CD4-positive, alpha-beta T cell treated with Interleukin-17A for 4 hours (primary cell): ENCODE results near the gene SAMD4A.

Experiments used
- DNase-seq: peaks from one replicate; pipeline ENCODE4 v3.0.0-alpha.2; 2020; ENCODE audit warnings: mixed read lengths

Gene SAMD4A

DNA sequence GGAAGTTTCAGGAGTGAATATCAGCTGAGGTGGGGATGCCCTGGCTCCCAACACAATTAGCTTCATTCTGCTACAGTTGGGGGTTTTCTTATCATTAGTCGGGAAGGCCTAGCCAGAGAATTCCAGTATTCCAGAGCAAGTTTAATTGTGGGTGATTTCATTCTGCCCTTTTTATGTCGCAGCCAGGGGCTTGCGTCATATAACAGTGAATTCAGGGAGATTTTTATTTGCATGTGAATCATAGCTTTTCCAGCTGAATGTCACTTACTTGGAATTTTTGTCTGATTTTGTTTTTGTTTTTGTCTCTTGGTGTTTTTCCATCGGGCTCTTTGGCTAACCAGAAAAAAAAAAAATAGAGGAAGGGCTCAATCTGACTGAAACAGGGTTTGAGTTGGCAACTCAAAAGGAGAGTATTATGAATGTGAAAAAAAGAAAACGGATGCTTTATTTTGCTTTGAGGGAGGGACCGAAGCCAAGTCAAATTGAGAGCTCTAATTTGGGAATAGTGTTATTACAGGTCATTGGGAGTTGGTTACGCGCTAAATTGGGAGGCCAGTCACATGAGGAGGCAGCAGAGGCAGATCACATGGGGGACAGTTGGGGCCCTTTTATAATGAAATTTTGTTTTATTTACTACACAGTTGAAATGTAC is 119.4 kb downstream of the SAMD4A start:
- DNase-seq: no peak

DNA sequence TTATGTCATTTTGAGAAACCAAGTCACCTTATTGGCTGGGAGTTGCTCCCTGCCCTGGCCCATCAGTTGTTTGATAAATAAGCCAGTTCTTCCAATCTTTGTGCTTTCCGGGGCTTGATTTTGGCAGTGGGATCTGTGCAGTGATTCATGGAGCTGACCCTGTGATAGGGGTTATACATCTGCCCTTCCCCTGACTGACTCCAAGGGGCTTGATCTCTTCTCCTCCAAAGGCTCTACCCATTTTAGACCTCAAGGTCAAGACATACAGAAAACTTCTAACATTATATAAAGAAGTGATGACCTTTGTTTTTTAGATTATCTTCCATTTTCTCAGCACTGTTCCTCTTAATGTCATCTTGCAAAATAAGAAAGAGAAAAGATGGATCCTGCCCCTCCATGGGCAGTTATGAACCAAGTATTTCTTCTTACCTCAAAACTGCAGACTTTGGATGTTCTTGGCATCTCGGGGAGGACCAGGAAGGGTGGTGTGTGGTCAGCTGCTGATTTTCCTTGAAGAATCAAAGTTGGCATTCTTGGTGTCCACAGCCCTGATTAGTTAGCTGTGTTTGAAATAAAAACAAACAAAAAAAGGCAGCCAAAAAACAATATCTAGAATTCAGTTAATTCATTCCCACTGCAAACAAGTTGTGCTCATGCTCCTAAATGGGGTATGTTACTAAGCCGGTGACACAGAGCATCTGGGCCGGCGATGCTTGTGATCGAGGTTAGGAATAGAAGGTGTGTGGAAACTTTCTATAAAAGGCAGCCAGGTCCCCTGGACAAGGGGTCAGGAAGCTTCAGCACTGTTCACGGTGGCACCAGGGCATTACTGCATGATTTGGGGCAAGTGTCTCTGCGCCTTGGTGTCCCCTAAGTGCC is 120.2 kb downstream of the SAMD4A start:
- no peak for DNase-seq

DNA sequence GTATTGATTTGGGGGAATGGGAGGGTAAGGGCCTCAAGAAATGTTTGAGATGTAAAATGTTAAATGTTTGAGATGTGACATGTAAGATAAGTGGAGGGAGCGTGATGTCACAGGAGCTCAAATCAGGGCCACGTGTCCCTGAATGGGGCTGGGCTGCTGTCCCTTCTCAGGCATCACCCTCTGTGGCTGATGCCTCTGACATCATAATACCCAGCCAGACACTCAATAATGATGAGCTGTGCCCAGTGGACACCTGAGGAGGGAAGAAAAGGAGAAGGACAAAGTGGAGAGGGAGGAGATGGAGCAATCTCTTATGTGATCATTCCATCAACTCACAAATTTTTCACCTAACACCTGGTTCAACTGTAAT is 120.8 kb downstream of the SAMD4A start:
- DNase-seq: no peak

- DNase-seq: no peak
Measured at GRCh38 chr14:54688229-54688628, 121.3 kb downstream of the SAMD4A start.

GRCh38 chr14:54689928-54690327 is 123.0 kb downstream of the SAMD4A start:
- DNase-seq: no peak

DNA sequence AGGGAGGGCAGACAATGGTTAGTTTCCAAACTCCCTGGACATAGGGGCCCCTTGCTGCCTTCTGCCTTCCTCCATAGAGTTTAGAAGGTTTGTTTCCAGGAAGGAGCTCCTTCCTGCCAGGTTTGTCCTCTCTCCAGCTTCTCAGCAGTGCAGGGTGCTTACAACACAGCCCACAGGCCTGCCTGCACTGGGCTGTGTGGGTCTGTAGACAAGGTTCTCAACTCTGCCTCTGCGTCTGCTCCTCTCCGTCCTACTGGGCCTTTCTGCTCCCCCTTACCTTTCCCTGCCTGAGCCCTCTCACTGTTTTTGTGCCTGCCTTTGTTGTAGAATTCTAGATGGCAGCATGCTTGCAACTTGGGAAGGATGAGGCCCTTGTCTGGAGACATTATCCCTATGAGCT is 124.0 kb downstream of the SAMD4A start:
- no peak for DNase-seq

DNA sequence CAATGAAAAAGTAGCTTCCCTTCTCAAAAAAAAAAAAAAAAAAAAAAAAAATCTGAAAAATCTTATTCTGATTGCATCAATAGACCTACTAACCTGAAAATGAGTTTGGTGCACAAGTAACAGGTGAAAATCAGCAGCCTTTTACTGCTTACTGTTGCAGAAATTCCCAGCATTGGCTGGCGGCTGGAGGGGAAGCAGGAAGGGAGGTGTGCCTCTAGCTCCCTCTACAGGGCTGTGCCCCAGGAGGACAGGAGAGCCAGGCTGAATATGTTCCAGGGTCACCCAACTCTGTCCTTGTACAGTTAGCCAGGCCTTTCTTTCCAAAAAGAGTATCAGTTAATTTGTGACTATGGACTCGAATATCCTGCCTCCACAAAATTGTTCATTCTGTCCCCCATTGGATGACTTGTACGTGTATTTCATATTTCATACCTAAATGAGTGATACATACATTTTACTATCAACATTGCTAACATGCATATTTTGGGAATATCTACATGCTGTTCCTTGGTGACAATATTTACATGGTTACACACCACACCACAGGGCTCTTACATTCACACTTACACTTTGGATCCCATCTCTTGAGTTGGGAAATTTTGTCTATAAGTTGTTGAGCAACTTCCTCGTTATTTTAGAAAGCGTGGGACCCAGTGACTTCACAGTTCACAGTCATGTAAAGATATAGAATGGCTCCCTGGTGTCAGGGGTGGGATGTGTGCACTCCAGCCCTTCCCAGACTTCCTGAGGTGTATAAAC is 124.8 kb downstream of the SAMD4A start:
- peak; percentile 59 for DNase-seq

- no peak for DNase-seq
Measured at GRCh38 chr14:54692284-54692772, 125.4 kb downstream of the SAMD4A start.

GRCh38 chr14:54693761-54694160 is 126.8 kb downstream of the SAMD4A start:
- no peak for DNase-seq

DNA sequence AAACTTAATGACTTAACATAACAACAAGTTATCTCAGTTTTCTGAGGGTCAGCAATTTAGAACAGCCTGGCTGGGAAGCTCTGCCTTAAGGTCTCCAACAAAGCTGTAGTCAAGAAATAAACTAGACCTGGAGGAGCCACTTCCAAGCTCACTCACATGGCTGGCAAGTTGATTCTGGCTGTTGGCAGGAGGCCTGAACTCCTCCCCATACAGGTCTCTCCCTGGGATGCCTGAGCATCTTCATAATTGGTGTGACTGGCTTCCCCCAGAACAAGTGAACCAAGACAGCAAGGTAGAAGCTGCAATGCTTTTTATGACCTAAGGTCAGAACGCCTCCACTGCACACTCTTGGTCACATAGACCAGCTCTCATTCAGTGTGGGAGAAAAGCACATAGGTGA is 128.3 kb downstream of the SAMD4A start:
- DNase-seq: no peak

DNA sequence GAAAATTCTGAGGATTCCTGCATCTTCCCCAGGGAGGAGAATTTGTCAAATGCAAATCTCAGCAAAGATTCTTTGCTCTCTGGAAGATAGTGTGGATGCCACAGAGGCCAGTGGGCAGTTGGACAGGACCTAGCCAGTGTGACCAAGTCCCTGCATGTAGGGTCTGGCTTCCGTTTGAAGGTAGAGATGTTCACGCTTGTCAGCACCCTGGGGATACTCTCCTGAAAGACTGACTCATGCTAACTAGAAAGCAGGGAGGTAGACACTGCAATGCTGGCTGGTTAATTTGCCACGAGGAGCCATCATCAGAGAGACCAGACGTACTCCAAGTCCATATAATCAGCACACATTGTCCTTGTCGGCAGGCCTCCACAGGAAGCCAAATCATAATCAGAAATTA is 130.1 kb downstream of the SAMD4A start:
- DNase-seq: no peak

DNA sequence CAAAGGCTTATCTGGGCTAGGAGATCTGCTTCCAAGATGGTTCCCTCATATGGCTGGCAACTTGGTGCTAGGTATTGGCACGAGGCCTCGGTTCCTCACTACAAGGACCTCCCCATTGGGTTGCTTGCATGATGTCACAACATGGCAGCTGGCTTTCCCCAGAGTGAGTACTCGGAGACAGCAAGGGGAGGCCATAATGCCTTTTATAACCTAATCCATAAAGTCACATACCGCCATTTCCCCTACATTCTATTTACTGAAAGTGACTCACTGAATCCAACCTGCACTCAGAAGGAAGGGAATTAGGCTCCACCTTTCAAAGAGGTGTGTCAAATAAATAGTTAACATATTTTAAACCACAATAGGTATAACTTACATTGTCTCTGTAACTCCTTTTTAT is 130.9 kb downstream of the SAMD4A start:
- no peak for DNase-seq

DNA sequence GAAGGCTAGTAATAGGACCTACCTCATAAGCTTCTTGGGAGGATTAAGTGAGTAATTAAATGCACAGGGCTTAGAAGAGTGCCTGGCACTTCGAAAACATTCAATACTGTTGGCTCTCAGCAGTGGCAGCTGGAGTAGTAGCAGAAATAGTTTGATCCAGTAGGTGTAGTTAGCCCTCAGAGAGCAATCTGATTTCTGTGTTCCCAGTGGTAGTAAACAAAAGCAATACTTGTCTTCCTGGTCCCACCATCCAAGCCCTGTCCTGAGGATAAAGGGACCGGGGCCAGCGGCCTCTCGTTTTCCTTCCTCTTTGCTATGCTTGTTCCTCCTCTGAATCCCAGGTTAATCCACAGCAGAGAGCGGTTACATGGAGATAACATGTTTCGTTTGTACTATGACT is 131.6 kb downstream of the SAMD4A start:
- no peak for DNase-seq

DNA sequence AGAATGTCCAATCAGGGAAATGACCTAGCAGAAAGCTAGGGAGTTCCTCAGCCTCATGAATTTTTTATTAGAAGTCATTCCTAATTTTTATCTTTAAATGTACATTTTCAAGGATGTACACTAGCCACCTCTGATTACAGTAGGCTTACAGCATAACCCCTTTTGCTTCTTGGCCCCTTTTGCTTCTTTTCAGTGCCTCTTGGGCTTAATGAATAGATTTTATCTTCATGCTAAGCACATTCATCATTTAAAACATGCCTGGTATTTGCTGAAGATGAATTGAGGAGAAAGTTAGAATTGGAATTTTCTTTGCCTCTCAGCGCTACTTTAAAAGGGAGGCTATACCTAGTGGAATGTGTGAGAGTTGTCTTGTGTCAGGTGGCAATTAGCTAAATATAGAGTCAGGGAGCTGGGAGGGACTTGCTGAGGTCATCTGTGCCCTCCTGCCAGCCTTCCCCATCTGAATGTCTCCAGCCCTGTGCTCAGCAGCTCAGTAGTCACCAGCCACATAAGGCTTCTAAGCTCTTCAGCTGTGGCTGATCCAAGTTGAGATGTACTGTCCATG is 132.1 kb downstream of the SAMD4A start:
- no peak for DNase-seq

GRCh38 chr14:54699735-54700134 is 132.8 kb downstream of the SAMD4A start:
- no peak for DNase-seq

DNA sequence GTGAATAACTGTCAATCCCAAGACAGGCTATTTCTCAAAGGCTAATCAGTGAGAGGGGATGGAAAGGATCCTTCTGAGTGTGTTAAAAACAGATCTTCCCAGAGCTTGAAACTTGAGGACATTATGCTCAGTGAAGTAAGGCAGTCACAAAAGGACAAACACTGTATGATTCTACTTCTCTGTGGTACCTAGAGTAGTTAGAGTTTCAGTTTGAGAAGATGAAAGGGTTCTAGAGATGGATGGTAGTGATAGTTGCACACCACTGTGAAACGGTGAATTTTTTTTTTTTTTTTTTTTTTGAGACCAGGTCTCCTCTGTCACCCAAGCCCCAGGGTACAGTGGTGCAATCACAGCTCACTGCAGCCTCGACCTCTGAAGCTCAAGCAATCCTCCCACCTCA is 133.8 kb downstream of the SAMD4A start:
- no peak for DNase-seq

DNA sequence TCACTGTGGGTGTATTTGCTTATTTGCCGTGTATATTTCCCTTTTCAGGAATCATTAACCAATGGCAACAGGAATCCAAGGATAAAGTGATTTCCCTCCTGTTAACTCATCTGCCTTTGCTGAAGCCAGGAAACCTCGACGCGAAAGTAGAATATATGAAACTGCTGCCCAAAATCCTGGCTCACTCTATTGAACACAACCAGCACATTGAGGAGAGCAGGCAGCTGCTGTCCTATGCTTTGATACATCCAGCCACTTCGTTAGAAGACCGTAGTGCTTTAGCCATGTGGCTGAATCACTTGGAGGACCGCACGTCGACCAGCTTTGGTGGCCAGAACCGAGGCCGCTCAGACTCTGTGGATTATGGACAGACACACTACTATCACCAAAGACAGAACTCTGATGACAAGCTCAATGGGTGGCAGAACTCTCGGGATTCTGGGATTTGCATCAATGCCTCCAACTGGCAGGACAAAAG is 135.1 kb downstream of the SAMD4A start:
- DNase-seq: no peak

DNA sequence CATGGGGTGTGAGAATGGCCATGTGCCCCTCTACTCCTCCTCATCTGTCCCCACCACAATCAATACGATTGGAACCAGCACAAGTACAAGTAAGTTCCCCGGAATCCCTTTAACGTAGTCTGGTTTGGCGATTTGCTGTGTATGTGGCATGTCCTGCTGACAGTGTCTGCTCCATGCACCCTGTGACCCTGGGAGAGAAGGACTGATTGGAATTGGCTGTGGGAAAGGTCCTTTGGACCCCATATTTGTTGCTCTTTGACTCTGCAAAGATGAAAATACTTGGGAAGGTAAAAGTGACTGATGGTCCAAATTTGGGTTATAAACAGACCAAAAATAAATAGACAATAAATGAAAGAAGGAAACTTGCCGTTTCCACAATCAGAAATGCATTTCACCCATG is 135.6 kb downstream of the SAMD4A start:
- no peak for DNase-seq

DNA sequence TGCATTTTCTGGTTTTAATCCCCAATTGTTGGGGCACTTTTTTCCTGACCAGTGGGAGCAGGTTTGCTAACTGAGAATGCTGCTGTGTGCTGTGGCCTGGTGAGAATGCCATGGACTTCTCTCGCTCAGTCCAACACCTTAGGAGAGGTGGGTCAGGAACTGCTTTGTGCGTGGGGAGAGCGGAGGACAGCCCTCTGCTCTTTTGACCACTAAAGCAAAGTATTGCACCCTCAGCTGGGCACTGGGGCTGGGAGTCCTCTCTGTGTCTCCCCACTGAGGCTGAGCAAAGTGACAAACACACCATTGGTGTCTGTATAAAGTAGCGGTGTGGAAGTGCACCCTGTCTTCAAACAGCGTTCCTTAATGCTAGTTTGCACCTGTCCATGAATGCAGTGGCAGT is 136.2 kb downstream of the SAMD4A start:
- DNase-seq: no peak

DNA sequence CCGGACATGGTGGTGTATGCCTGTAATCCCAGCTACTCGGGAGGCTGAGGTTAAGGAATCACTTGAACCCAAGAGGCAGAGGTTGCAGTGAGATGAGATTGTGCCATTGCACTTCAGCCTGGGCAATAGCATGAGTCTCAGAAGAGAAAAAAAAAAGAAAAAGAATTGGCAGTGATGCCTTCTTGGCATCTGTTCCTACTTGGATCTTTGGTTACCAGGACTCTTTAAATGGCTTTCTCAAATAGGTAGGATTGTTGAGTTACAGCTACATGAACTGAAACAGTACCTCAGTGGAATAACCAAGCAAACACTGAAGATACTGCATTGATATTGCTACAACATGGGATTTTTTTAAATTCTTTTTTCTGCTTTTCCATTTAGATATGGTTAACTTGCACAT is 136.8 kb downstream of the SAMD4A start:
- DNase-seq: no peak

DNA sequence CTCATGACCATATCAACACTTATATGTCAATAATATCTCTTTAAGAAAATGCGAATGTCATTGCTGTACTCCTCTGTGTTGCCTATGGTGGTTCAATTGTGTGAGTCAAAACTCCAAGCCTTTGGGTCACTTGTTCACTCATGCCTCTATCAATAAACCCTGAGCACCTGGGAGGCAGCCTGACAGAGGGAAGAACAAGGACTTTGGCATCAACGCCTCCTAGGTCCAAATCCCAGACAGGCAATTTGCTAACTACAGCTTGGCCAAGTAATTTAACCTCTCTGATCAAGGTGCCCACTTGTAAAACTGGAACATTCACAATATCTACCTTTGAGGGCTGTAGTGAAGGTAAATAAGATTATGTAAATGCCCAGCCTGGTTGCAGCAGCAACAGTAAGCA is 137.8 kb downstream of the SAMD4A start:
- no peak for DNase-seq

GRCh38 chr14:54706769-54707168 is 139.8 kb downstream of the SAMD4A start:
- no peak for DNase-seq

DNA sequence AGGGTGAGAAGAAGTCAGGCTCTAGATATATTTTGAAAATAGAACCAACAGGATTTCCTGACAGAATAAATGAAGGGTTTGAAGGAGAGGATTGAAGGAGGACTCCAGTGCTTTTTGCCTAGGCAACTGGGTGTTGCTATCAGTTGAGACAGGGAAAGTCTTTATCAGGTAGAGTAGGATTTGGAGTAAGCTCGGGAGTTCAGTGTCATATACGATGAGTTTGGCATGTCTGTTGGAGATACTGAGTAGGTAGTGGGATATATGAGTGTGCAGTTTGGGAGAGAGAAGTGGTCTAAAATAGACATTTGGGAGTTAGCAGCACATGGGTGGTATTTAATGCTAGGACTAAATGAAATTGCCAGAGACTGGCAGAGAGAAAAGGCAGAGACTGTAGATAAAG is 141.2 kb downstream of the SAMD4A start:
- no peak for DNase-seq
